Bronchial epithelial cell (primary cell): ENCODE results near the gene RASSF10. TPM values are rescaled to one million over a fixed set of nuclear protein-coding genes. Genes with fewer than 3 reads are reported as not detected.
A peak's percentile ranks its signal among the peaks of the same experiment; 100 is the strongest.

Experiments used
- DNase-seq: peaks from one replicate; pipeline ENCODE4 v3.0.0-alpha.2; 2010; ENCODE audit warnings: low read depth
- FAIRE-seq: peaks from 2 replicates; lab custom pipeline; 2011; peaks lifted over from hg19 to GRCh38; lab: Jason Lieb, UNC
- H3K27me3 ChIP-seq: 2 replicates; pipeline ENCODE4 v1.5.1; 2011; ENCODE audit warnings: low read length; ENCODE audit not compliant: control insufficient read depth, insufficient read depth
- H3K36me3 ChIP-seq: 2 replicates; pipeline ENCODE4 v1.5.1; 2011; ENCODE audit warnings: low read length; ENCODE audit not compliant: control insufficient read depth, insufficient read depth
- H3K4me3 ChIP-seq: 2 replicates; pipeline ENCODE4 v1.5.1; 2011; ENCODE audit warnings: mild to moderate bottlenecking, low read depth, low read length, control low read depth
- CTCF ChIP-seq: IDR thresholded peaks from 2 replicates; pipeline ENCODE4 v1.5.1; 2011; ENCODE audit warnings: mild to moderate bottlenecking, moderate library complexity, low read length, control low read depth, inconsistent platforms; ENCODE audit not compliant: insufficient read depth, severe bottlenecking
- total RNA-seq: library from RNA; depleted of rRNA; stranded (reverse); fragments of >200 nt; gene quantifications from 2 replicates; pipeline ENCODE4 v1.2.1, GENCODE V29; 2014

Gene RASSF10
- total RNA-seq, 1 donor from 2014 or later = 2.1 TPM

- TF ChIP-seq CTCF = no peak
- FAIRE-seq (peak; percentile 43), DNase-seq (peak; percentile 92)
- H3K27me3 ChIP-seq = no peaks in the 10 kb centered on the region
- peaks cover 9% of the 10 kb centered on the region for H3K36me3 ChIP-seq
- H3K4me3 ChIP-seq = peak overlapping the region; percentile 48
Measured at GRCh38 chr11:12989428-12990161, 19.5 kb upstream of the RASSF10 start.

GRCh38 chr11:12990162-12990480 lies 19.0 kb upstream of the RASSF10 start:
- Histone ChIP-seq H3K27me3 (no peaks in the 10 kb centered on the region), H3K36me3 (peaks cover 9% of the 10 kb centered on the region), H3K4me3 (no peak overlapping the region)
- no peak for TF ChIP-seq CTCF
- FAIRE-seq = no peak
- DNase-seq = no peak

GRCh38 chr11:12991426-12991825 lies 17.7 kb upstream of the RASSF10 start:
- H3K27me3 ChIP-seq = no peaks in the 10 kb centered on the region
- peaks cover 3% of the 10 kb centered on the region for H3K36me3 ChIP-seq
- H3K4me3 ChIP-seq = no peak overlapping the region
- TF ChIP-seq CTCF = no peak
- no peak for FAIRE-seq
- DNase-seq = no peak

DNA sequence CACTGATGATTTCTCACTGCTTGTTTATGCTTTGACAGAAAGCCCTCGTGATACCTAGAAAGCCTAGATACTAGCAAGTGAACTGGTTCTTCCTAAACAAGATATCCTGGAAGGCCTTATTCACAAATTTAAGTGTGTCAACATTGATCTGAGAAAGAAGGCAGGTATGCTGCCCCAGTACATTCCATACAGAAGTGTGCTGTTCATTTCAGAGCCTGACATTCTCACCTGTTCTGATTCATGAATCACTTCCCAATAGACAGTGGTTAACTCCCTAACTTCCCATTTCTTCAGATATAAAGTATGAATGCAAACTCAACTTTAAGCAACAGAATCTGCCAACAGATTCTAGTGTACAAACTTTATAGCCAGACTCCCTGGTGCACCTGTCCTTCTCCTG lies 15.5 kb upstream of the RASSF10 start:
- TF ChIP-seq CTCF = no peak
- Histone ChIP-seq H3K36me3 (no peaks in the 10 kb centered on the region), H3K4me3 (no peak overlapping the region), H3K27me3 (no peaks in the 10 kb centered on the region)
- DNase-seq (peak; percentile 80), FAIRE-seq (no peak)

DNA sequence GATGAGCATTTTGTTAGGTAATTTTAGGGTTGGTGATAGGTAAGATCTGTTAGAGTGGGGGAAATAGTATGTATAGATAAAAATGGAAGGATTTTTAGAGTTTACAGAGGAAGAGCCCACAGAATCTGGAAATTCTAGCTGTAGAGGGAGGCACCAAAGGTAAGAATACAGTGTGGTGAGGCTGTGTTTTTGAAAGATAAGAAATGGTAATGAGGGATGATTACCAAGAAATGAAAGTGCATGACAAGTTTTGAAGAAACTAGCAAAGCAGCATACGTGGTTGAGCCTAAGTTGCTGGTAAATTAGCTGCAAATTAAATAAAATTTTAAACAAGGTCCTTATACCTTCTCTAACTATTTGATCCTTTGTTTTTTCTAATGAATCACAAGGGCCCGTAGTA lies 14.6 kb upstream of the RASSF10 start:
- Histone ChIP-seq H3K36me3 (no peaks in the 10 kb centered on the region), H3K4me3 (no peak overlapping the region), H3K27me3 (no peaks in the 10 kb centered on the region)
- DNase-seq (no peak), FAIRE-seq (no peak)
- no peak for TF ChIP-seq CTCF

DNA sequence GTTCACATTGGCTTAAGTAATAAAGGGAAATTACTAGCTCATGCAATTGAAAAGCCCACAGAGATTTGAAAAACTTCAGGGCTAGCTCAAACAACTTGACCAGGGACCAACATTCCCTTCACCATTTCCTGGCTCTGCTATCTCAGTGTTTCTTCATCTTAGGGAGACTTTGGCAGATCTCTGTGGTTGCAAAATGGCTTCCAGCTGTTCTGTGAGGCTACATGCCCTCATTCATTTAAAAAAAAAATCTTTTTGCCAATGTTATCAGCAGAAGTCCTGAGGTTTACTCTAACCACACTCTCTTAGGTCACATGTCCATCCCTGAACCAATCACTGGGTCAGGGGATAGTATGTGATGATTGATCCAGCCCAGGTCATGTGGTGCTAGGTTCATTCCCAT lies 13.9 kb upstream of the RASSF10 start:
- no peaks in the 10 kb centered on the region for H3K27me3 ChIP-seq
- no peak for TF ChIP-seq CTCF
- DNase-seq (no peak), FAIRE-seq (no peak)
- no peak overlapping the region for H3K4me3 ChIP-seq
- H3K36me3 ChIP-seq = no peaks in the 10 kb centered on the region
